ENCODE results near the gene PRKCE. TPM values are rescaled to one million over a fixed set of nuclear protein-coding genes. Genes with fewer than 3 reads are reported as not detected.

The PRKCE gene
- total RNA-seq, 1 experiment from 2014 or later = 30.2 TPM

GRCh38 chr2:45631955-45632354, 19.5 kb upstream of the PRKCE start:
- no peak for DNase-seq (ENCODE audit: low read depth)

DNA sequence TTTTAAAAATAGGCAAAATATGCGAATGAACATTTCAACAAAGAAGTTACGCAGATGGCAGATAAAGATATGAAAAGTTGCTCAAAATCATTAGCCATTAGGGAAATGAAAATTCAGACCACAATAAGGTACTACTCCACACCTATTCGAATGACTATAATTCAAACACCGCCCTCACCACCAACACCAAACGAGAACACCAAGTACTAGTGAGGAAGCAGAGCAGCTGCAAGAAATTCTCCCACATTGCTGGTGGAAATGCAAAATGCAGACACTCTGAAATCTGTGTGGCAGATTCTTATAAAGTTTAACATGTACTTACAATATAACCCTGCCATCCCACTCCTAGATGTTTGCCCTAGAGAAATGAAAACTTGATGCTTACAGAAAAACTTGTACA, 17.3 kb upstream of the PRKCE start:
- DNase-seq (ENCODE audit: low read depth) = no peak

DNA sequence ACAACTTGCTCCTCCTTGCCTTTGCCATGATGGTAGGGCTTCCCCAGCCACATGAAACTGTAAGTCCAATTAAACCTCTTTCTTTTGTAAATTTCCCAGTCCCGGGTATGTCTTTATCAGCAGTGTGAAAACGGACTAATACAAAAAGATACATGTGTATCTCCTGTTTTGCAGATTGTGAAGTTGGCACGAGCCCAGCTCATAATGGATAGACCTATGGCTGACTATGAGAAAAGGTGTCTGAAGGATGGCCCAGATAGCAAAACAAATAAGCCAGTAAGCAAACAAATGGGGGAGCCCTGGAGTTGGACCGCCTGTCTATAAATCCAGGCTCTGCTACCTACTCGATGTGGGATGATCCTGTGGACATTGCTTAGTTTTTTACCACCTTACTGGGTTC, 15.5 kb upstream of the PRKCE start:
- no peak for DNase-seq (ENCODE audit: low read depth)

DNA sequence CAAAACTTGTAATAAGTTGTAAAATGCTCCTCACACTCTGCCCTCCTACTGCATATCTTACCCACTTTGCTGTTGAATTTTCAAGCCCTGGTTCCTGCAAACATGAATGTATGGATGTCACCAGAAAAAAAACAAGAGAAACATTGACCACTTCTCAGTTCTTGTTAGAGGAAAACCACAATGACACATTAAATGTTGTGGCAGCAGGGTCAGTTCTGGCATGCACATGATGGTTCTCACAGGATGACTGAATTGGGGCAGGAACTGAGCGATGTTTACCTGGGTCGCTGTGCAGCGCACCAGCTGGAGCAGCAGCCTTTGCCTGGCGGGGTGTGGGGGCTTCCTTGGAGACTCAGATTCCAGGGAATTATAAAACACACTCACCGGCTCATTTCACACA, 14.0 kb upstream of the PRKCE start:
- peak; percentile 50 for DNase-seq (ENCODE audit: low read depth)

GRCh38 chr2:45640576-45640975, 10.9 kb upstream of the PRKCE start:
- DNase-seq (ENCODE audit: low read depth) = no peak

DNA sequence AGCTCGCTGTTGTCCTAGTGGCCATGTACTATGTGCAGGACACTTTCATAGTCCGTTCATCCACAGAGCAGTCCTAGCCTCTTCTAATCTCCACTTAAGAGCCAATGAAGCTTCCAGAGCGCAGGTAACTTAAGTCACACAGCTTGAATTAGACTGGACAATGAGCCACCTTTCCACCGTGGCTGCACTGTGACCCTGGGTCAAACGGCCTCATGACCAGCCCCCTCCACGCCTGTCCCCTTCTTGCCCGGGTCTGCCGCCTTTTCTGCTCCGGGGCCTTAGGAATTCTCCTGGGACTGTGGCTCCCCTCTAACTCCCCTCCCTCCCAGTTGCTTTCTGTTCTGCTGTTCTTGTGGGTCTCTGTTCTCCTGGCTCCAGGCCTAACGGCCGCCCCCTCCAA, 8.4 kb upstream of the PRKCE start:
- peak; percentile 22 for DNase-seq (ENCODE audit: low read depth)

- DNase-seq (ENCODE audit: low read depth) = peak; percentile 47
These were observed 7.6 kb upstream of the PRKCE start for GRCh38 chr2:45643543-45644542.

DNA sequence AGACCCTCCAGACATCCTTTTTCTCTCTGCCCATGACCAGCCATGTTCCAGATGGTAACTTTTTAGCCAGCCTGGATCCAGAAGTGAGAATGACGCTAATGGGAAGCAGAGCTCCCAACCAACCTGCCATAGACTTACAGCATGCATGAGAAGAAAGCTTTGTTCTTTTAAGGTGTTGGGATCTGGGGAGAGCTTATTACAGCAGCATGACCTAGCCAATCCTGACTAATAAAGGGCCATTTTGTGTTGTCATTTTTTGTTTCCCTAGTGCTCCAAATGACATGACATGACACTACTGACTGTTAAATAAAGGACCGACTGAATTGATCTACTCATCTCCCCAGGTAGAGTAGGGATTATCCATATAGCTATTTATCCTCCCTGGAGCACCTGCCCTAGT, 5.2 kb upstream of the PRKCE start:
- DNase-seq (ENCODE audit: low read depth) = no peak

- no peak for DNase-seq (ENCODE audit: low read depth)
These were observed 4.1 kb upstream of the PRKCE start for GRCh38 chr2:45647356-45647755.

DNA sequence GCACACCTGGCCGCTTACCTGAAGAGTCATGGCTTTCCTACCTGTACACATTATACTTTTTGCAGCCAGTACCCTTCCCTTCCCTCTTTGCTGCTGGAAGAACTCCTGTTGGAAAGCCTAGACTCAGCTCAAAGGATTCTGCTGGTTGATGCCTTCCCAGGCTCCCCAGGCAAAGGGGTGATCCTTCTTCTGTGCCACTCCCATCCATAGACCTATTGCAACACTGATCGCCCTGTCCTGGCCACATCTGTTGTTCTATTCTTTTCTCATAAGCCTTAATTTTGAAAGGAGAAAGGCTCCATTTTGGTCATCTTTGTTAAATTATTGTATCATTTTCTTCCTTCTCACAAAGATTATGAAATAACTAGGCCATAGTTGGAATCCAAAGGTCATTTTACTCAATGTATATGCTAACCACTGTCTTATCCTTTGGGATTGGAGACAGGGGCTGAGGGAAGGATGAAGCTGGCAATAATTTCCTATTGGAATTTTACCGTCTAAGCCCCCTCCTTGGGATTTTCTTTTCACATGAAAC, 3.4 kb upstream of the PRKCE start:
- no peak for DNase-seq (ENCODE audit: low read depth)

- DNase-seq (ENCODE audit: low read depth) = no peak
These were observed 2.8 kb upstream of the PRKCE start for GRCh38 chr2:45648636-45649035.

DNA sequence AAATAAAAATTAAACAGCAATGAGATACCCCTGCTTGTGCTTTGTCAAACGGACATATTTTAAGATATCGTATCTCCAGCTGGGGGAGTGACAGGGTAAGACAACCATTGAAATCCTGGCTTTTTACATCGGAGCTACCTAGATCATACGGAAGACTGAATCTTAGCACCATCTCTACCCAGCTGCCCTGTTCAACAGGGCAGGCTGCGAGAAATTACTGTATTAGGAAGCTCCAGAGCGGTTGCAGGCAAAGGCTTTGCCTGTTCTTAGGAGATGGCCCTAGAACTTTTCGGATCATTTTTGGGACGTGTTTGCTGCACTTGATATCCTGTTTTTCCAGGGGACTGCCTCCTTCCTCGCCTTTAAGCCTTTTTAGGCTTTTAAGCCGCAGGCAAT, 2.0 kb upstream of the PRKCE start:
- peak; percentile 23 for DNase-seq (ENCODE audit: low read depth)

GRCh38 chr2:45649858-45650811, 1.3 kb upstream of the PRKCE start:
- DNase-seq (ENCODE audit: low read depth) = peak; percentile 63

DNA sequence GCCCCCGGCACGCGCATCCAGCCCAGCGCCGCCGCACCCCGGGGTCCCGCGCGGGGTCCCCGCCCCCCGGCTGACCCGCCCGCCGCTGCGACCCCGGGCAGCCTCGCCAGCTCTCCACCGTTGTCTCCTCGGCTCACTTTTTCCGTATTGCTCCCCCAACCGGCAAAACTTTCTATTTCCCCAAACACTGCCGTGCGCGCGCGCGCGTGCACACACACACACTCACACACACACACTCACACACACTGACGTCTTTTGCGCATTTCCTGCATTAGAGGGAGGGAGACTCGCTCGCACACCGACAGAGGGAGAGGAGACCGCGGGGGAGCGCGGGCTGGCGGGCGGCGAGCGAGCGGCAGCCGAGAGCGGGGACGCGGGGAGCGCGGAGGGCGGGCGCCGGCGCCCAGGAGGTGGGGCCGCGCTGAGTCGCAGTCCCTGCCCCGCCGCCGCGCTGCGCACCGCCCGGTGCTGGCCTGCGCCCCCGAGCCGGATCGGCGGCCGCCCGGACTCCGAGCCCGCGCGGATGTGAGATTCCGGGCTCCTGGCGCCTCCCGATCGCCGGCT, 542 bp upstream of the PRKCE start:
- peak; percentile 96 for DNase-seq (ENCODE audit: low read depth)

GRCh38 chr2:45652090-45653031, 886 bp downstream of the PRKCE start:
- DNase-seq (ENCODE audit: low read depth) = peak; percentile 32

- no peak for DNase-seq (ENCODE audit: low read depth)
These were observed 1.8 kb downstream of the PRKCE start for GRCh38 chr2:45653122-45653913.

GRCh38 chr2:45654250-45654649, 2.8 kb downstream of the PRKCE start:
- DNase-seq (ENCODE audit: low read depth) = no peak

DNA sequence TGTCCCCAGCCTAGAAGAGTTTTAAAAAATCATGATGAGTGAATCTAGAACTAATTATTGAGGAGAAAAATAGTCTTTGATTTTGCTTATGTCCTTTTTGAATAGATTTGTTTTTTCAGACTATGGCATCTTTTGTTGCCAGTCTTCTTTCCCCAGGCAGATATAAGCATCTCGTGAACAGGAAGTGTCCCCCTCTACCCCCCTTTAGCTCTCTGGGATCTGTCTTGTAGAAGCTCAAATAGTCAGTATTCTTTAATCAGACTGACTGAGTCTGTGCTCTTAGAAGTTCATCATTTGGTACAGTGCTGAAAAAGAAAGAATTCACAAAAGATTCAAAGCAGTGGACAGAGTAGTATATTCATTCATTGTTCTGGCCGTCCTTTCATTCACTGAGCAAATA, 10.4 kb downstream of the PRKCE start:
- DNase-seq (ENCODE audit: low read depth) = no peak

GRCh38 chr2:45664635-45665261, 13.3 kb downstream of the PRKCE start:
- no peak for DNase-seq (ENCODE audit: low read depth)

All from RPMI7951 (cell line).